Endothelial cell of umbilical vein (primary cell): ENCODE results near the gene RALGPS1. TPM values are rescaled to one million over a fixed set of nuclear protein-coding genes. Genes with fewer than 3 reads are reported as not detected.
"Not testable (repeated sequence)": the region's sequence is repeated elsewhere in the genome, so short reads cannot be mapped to it uniquely, and the experiment has no call there.

ENCODE experiments used
- BruUV-seq: library from RNA; stranded (reverse); fragments of 400-500 nt; replicated peaks from 2 replicates; lab custom pipeline; 2021; lab: Mats Ljungman, UMichigan
- CTCF ChIA-PET: fragments of 300-600, 350-600 bp; sonication (Branson Sonifier 250); formaldehyde crosslinking; loops from one replicate; lab custom pipeline; 2021; ENCODE audit warnings: antibody characterized with exemption, inconsistent platforms; lab: Charles Lee
- POLR2A ChIA-PET: fragments of 300-600, 350-600 bp; sonication (Branson Sonifier 250); formaldehyde crosslinking; loops from one replicate; lab custom pipeline; 2021; ENCODE audit warnings: antibody characterized with exemption, inconsistent platforms; lab: Charles Lee
- DNase-seq: peaks from one replicate; pipeline ENCODE4 v3.0.0-alpha.2; 2011; ENCODE audit warnings: low read depth, low spot score
- FAIRE-seq: peaks from 2 replicates; lab custom pipeline; 2011; peaks lifted over from hg19 to GRCh38; lab: Jason Lieb, UNC
- H2AFZ ChIP-seq: 2 replicates; pipeline ENCODE4 v1.6.0; 2012; ENCODE audit warnings: low read depth, low read length, control low read depth, inconsistent platforms
- H3K27ac ChIP-seq: 2 replicates; pipeline ENCODE4 v1.5.1; 2011; ENCODE audit warnings: low read depth, mild to moderate bottlenecking, control low read depth, low read length, moderate library complexity; ENCODE audit not compliant: insufficient read depth
- H3K27me3 ChIP-seq, 2 experiments: 2 replicates each; pipeline versions ENCODE4 v1.6.0 to v1.6.1; 2011; ENCODE audit warnings: low read length in 2 of 2, mixed read lengths in 1 of 2; ENCODE audit not compliant: control insufficient read depth in 2 of 2, insufficient read depth in 2 of 2
- H3K36me3 ChIP-seq, 2 experiments: 2 replicates in 1 of 2; 3 replicates in 1 of 2; pipeline ENCODE4 v1.5.1; 2011; ENCODE audit warnings: low read length in 2 of 2, mild to moderate bottlenecking in 1 of 2, moderate library complexity in 1 of 2; ENCODE audit not compliant: control insufficient read depth in 2 of 2, insufficient read depth in 2 of 2; ENCODE audit errors: extremely low read depth in 1 of 2
- H3K4me1 ChIP-seq: 3 replicates; pipeline ENCODE4 v1.5.1; 2011; ENCODE audit warnings: mild to moderate bottlenecking, low read length; ENCODE audit not compliant: control insufficient read depth, insufficient read depth; ENCODE audit errors: extremely low read depth
- H3K4me2 ChIP-seq: 2 replicates; pipeline ENCODE4 v1.6.1; 2011; ENCODE audit warnings: low read length, control low read depth, mixed read lengths; ENCODE audit not compliant: insufficient read depth
- H3K4me3 ChIP-seq, 3 experiments: fragments of 200-600 bp in 1 of 3; sonication (generic), shearing (Covaris generic) in 1 of 3; replicated peaks in 1 of 3; 2 replicates each; pipeline ENCODE4 v1.5.1; 2011 to 2016; ENCODE audit warnings: control low read depth in 3 of 3, low read length in 3 of 3, mild to moderate bottlenecking in 2 of 3, inconsistent platforms in 1 of 3, low read depth in 1 of 3, moderate library complexity in 1 of 3; ENCODE audit not compliant: insufficient read depth in 1 of 3
- H3K79me2 ChIP-seq: 2 replicates; pipeline ENCODE4 v1.6.0; 2012; ENCODE audit warnings: low read length, inconsistent platforms; ENCODE audit not compliant: control insufficient read depth, insufficient read depth
- H3K9ac ChIP-seq: replicated peaks from 2 replicates; pipeline ENCODE3; 2011; ENCODE audit warnings: low read length, control low read depth; ENCODE audit not compliant: insufficient read depth; ENCODE audit errors: extremely low read depth
- H3K9me1 ChIP-seq: replicated peaks from 3 replicates; pipeline ENCODE4 v1.6.0; 2011; ENCODE audit warnings: mild to moderate bottlenecking, low read length; ENCODE audit not compliant: control insufficient read depth, insufficient read depth; ENCODE audit errors: extremely low read depth
- H3K9me3 ChIP-seq: replicated peaks from 2 replicates; pipeline ENCODE4 v1.5.1; 2012; ENCODE audit warnings: low read length, inconsistent platforms; ENCODE audit not compliant: control insufficient read depth, insufficient read depth
- H4K20me1 ChIP-seq: replicated peaks from 2 replicates; pipeline ENCODE3; 2011; ENCODE audit warnings: mild to moderate bottlenecking, low read length; ENCODE audit not compliant: control insufficient read depth, insufficient read depth; ENCODE audit errors: extremely low read depth
- CTCF ChIP-seq, 2 donors: IDR thresholded peaks; 1 replicate in 1 of 2; 2 replicates in 1 of 2; pipeline ENCODE4 v1.5.1; 2011; ENCODE audit warnings: low read length in 2 of 2, mild to moderate bottlenecking in 2 of 2, moderate library complexity in 2 of 2, control low read depth in 1 of 2, inconsistent platforms in 1 of 2, low read depth in 1 of 2; ENCODE audit not compliant: insufficient read depth in 1 of 2; ENCODE audit errors: extremely low read depth in 1 of 2
- EZH2 ChIP-seq: IDR thresholded peaks from 2 replicates; pipeline ENCODE4 v1.6.1; 2012; ENCODE audit warnings: borderline replicate concordance, low read depth, mild to moderate bottlenecking, moderate library complexity, low read length, inconsistent platforms; ENCODE audit not compliant: severe bottlenecking
- FOS ChIP-seq: IDR thresholded peaks from 2 replicates; pipeline ENCODE4 v1.6.1; 2011; ENCODE audit warnings: mild to moderate bottlenecking, low read length, moderate library complexity, borderline replicate concordance; ENCODE audit not compliant: insufficient read depth
- GATA2 ChIP-seq: IDR thresholded peaks from 2 replicates; pipeline ENCODE4 v1.7.0; 2011; ENCODE audit warnings: low read depth, mild to moderate bottlenecking, moderate library complexity, mixed read lengths, low read length; ENCODE audit not compliant: insufficient read length, insufficient read depth
- JUN ChIP-seq: IDR thresholded peaks from 2 replicates; pipeline ENCODE4 v1.6.1; 2011; ENCODE audit warnings: borderline replicate concordance, low read depth; ENCODE audit not compliant: insufficient read length, insufficient read depth
- MAX ChIP-seq: IDR thresholded peaks from 2 replicates; pipeline ENCODE4 v1.6.1; 2011; ENCODE audit not compliant: insufficient read depth, insufficient read length
- MYC ChIP-seq: IDR thresholded peaks from one replicate; pipeline ENCODE4 v1.6.1; 2011; ENCODE audit warnings: mild to moderate bottlenecking, low read depth, low read length
- POLR2A ChIP-seq: IDR thresholded peaks from 2 replicates; pipeline ENCODE4 v1.6.1; 2012; ENCODE audit warnings: low read depth, mild to moderate bottlenecking, control low read depth, low read length
- dilution Hi-C: fragments of 300-500 bp; cut with MboI; formaldehyde crosslinking; loops from one replicate; pipeline ENCODE4 v1.15.0; 2019; ENCODE audit warnings: low sequenced_read_pairs; ENCODE audit not compliant: extremely low pct_ligation_motif_present
- intact Hi-C: fragments of 100-400 bp; cut with micrococcal nuclease; formaldehyde crosslinking; loops from one replicate; pipeline ENCODE4 v1.10.0; 2022
- polyA plus RNA-seq, 4 experiments: library from polyadenylated mRNA; depleted of rRNA in 3 of 4; stranded (reverse) in 3 of 4; unstranded in 1 of 4; fragments of >200 nt; gene quantifications; 2 replicates each; pipeline versions ENCODE4 v1.2.1 to v1.2.3, GENCODE V29; 2011 to 2012; ENCODE audit warnings: missing spikeins in 1 of 4
- total RNA-seq: library from RNA; stranded (reverse); gene quantifications from 2 replicates; pipeline ENCODE4 v1.2.3, GENCODE V29; 2021

Gene RALGPS1
- total and polyA plus RNA-seq, 2 donors (not counting 3 experiments of a cell fraction or from before 2014, with no cell fraction given), result 3.8 to 5.5 TPM

- H3K9ac ChIP-seq, H3K27me3 ChIP-seq, H3K27ac ChIP-seq, H3K4me2 ChIP-seq, H3K4me1 ChIP-seq, H2AFZ ChIP-seq, DNase-seq, H4K20me1 ChIP-seq, H3K36me3 ChIP-seq, H3K9me1 ChIP-seq, POLR2A ChIA-PET, dilution Hi-C loops, FAIRE-seq, H3K79me2 ChIP-seq, intact Hi-C loops, BruUV-seq, H3K9me3 ChIP-seq, H3K4me3 ChIP-seq: not testable (repeated sequence)
- CTCF ChIA-PET, result interaction anchor here (0.6 kb wide), 1 partner anchor 30 kb away, joined by 3 read pairs; no protein-coding TSS in a partner anchor
Measured at GRCh38 chr9:127171348-127171747, 256.8 kb downstream of the RALGPS1 start.

GRCh38 chr9:127172066-127172707 lies 257.6 kb downstream of the RALGPS1 start:
- no peak for FAIRE-seq
- no peak overlapping the region for H3K27ac ChIP-seq
- H3K36me3 ChIP-seq, result no peaks in the 10 kb centered on the region
- H3K4me2 ChIP-seq, result no peak overlapping the region
- ChIA-PET POLR2A (no interaction called here), CTCF (interaction anchor here (0.6 to 0.9 kb wide), 2 partner anchors 10 to 31 kb away, joined by 3 read pairs; no protein-coding TSS in a partner anchor)
- no peaks in the 10 kb centered on the region for H3K79me2 ChIP-seq
- no peaks in the 10 kb centered on the region for H3K4me1 ChIP-seq
- H3K9me3 ChIP-seq, result no peaks in the 10 kb centered on the region
- no peak for DNase-seq
- no peak overlapping the region for H3K9ac ChIP-seq
- no peaks in the 10 kb centered on the region for H3K27me3 ChIP-seq
- TF ChIP-seq GATA2 (no peak), MAX (no peak), FOS (no peak), CTCF (IDR thresholded peaks at IDR 0.05; ENCODE audit: extremely low read depth in 1 of 2, insufficient read depth in 1 of 2, low read depth in 1 of 2, low read length in 2 of 2) (no peak), POLR2A (no peak), MYC (no peak), JUN (no peak), EZH2 (no peak)
- dilution Hi-C loops, result no loop called here
- no peak overlapping the region for H2AFZ ChIP-seq
- no TSS peak for BruUV-seq
- no peak overlapping the region for H3K4me3 ChIP-seq
- intact Hi-C loops, result no loop called here
- no peaks in the 10 kb centered on the region for H4K20me1 ChIP-seq
- H3K9me1 ChIP-seq, result no peaks in the 10 kb centered on the region
